ENCODE measurements around the gene PTPRD. TPM values are rescaled to one million over a fixed set of nuclear protein-coding genes. Genes with fewer than 3 reads are reported as not detected.

Gene PTPRD
- total and polyA plus RNA-seq, 9 of the 15 experiments (the other 6 are each of a cell fraction or from before 2014, with no cell fraction given) = 0.11 TPM; not detected in 8

DNA sequence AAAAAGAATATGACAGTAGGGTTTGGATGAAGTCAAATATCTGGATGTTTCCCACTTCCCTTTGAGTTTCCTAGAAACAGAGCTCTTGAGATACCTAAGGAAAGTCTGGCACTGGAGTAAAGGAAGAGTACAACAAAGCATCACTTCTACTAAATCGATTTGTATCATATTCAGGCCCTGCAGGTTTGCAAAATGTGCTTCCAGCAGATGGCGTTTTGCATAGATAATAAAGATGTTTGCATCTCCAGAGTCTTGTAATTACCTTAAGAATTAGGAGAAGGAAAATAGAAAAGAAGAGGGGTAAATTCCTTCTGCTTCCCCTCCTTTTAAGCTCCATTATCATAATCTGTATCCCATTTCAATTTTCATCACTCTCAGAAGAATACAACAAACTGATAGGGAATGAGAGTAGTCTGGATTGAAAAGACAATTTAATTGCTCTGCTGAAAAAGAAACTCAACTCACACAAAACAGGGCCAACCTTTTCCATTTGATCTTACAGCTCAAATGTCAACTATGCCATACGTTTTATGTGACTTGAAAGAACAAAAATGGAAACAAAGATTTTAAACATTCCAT, 380.4 kb downstream of the PTPRD start (continued):
- TF ChIP-seq CBX8 (IDR thresholded peaks at IDR 0.05; ENCODE audit: borderline replicate concordance, extremely low read depth, low read depth, low read length, poor library complexity, severe bottlenecking) (no peak), FOXA3 (CRISPR knock-in tag; conservative IDR thresholded peaks at IDR 0.05 in 1 of 2, IDR thresholded peaks at IDR 0.05 in 1 of 2) (no peak), SMARCE1 (IDR thresholded peaks at IDR 0.05) (no peak), KAT2B (IDR thresholded peaks at IDR 0.05; ENCODE audit: low read depth, low read length) (no peak), ZNF121 (CRISPR knock-in tag; conservative IDR thresholded peaks at IDR 0.05) (no peak), NFATC3 (IDR thresholded peaks at IDR 0.05) (no peak), SETDB1 (IDR thresholded peaks at IDR 0.05; ENCODE audit: low read length) (no peak)

DNA sequence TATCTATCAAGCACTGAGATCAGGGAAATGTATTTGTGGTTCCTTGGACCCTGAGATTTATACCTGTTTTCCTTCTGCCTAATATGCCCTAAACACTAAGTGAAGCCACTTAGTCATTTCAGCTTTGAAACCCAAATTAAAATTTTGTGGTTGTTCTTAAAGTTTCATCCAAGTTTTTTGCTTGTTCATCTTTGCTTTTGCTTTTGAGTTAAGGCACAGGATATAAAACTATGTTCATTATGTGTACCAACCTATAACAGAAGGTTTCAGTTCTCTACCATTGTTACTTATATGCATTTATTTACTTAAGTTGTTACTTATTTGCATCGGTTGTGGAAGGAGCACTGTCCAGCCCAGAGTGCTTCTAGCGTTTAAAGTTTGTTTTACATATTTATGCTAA, 382.3 kb downstream of the PTPRD start:
- CTCF ChIA-PET (ENCODE audit: low intra/inter-chr PET ratio) = no interaction called here
- no peaks in the 10 kb centered on the region for H3K4me1 ChIP-seq (replicated peaks in 1 of 2; ENCODE audit: control insufficient read depth in 2 of 2, insufficient read depth in 2 of 2, low read length in 2 of 2)
- no peak for FAIRE-seq
- H3K9ac ChIP-seq (ENCODE audit: insufficient read depth in 1 of 2, low read depth in 2 of 2, low read length in 2 of 2) = no peak overlapping the region
- no peak overlapping the region for H3K4me3 ChIP-seq
- no peak overlapping the region for H3K27ac ChIP-seq (ENCODE audit: extremely low read depth, low read depth, low read length)
- H3K4me2 ChIP-seq (ENCODE audit: insufficient read depth, low read length) = no peak overlapping the region
- no peaks in the 10 kb centered on the region for H3K9me1 ChIP-seq (ENCODE audit: control insufficient read depth, insufficient read depth, low read length)
- H2AFZ ChIP-seq (ENCODE audit: low read depth, low read length) = no peak overlapping the region
- WGBS (ENCODE audit: insufficient coverage, low coverage, missing lambda C conversion rate) = 0% methylated on average over 2 of the region's 2 CpGs
- intact Hi-C loops (cut with micrococcal nuclease) = no loop called here
- in situ Hi-C loops (cut with MboI) = no loop called here
- BruUV-seq (replicated peaks) = no TSS peak
- H3K79me2 ChIP-seq (ENCODE audit: control insufficient read depth, insufficient read depth, low read length) = no peaks in the 10 kb centered on the region
- DNase-seq (ENCODE audit: extremely low read depth in 1 of 4, low spot score in 3 of 4) = no peak
- H3K27me3 ChIP-seq (ENCODE audit: control insufficient read depth in 2 of 2, insufficient read depth in 2 of 2, low read length in 2 of 2) = no peaks in the 10 kb centered on the region
- POLR2A ChIA-PET = no interaction called here
- no peaks in the 10 kb centered on the region for H4K20me1 ChIP-seq (replicated peaks; ENCODE audit: control insufficient read depth, insufficient read depth, low read length)
- no peaks in the 10 kb centered on the region for H3K9me3 ChIP-seq (replicated peaks; ENCODE audit: control insufficient read depth, insufficient read depth, low read depth, low read length)
- TF ChIP-seq, protein P1, sequence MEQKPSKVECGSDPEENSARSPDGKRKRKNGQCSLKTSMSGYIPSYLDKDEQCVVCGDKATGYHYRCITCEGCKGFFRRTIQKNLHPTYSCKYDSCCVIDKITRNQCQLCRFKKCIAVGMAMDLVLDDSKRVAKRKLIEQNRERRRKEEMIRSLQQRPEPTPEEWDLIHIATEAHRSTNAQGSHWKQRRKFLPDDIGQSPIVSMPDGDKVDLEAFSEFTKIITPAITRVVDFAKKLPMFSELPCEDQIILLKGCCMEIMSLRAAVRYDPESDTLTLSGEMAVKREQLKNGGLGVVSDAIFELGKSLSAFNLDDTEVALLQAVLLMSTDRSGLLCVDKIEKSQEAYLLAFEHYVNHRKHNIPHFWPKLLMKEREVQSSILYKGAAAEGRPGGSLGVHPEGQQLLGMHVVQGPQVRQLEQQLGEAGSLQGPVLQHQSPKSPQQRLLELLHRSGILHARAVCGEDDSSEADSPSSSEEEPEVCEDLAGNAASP (IDR thresholded peaks at IDR 0.05) = no peak
- no peak for TF ChIP-seq SMC3 (conservative IDR thresholded peaks at IDR 0.05; ENCODE audit: insufficient read depth, low read depth, low read length)
- TF ChIP-seq U2AF1 (optimal IDR thresholded peaks at IDR 0.05; ENCODE audit: low read depth, low read length) = no peak
- TF ChIP-seq KHSRP (IDR thresholded peaks at IDR 0.05) = no peak
- TF ChIP-seq FOXA3 (CRISPR knock-in tag; conservative IDR thresholded peaks at IDR 0.05 in 1 of 2, IDR thresholded peaks at IDR 0.05 in 1 of 2) = no peak
- no peak for TF ChIP-seq NUFIP1 (IDR thresholded peaks at IDR 0.05; ENCODE audit: partially characterized antibody)
- no peak for TF ChIP-seq PYGO2 (tag; IDR thresholded peaks at IDR 0.05)
- TF ChIP-seq FOXK2 (conservative IDR thresholded peaks at IDR 0.05 in 1 of 2, IDR thresholded peaks at IDR 0.05 in 1 of 2; ENCODE audit: low read depth in 2 of 2) = no peak
- TF ChIP-seq PML (IDR thresholded peaks at IDR 0.05; ENCODE audit: low read length) = no peak
- TF ChIP-seq, protein P2, sequence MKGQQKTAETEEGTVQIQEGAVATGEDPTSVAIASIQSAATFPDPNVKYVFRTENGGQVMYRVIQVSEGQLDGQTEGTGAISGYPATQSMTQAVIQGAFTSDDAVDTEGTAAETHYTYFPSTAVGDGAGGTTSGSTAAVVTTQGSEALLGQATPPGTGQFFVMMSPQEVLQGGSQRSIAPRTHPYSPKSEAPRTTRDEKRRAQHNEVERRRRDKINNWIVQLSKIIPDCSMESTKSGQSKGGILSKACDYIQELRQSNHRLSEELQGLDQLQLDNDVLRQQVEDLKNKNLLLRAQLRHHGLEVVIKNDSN (CRISPR knock-in tag; IDR thresholded peaks at IDR 0.05) = no peak
- no peak for TF ChIP-seq SRSF3 (IDR thresholded peaks at IDR 0.05; ENCODE audit: insufficient read depth, low read length)
- TF ChIP-seq, protein P3, sequence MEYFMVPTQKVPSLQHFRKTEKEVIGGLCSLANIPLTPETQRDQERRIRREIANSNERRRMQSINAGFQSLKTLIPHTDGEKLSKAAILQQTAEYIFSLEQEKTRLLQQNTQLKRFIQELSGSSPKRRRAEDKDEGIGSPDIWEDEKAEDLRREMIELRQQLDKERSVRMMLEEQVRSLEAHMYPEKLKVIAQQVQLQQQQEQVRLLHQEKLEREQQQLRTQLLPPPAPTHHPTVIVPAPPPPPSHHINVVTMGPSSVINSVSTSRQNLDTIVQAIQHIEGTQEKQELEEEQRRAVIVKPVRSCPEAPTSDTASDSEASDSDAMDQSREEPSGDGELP (CRISPR knock-in tag; IDR thresholded peaks at IDR 0.05; ENCODE audit: borderline replicate concordance) = no peak
- ATAC-seq = no peak
- no peaks in the 10 kb centered on the region for H3K36me3 ChIP-seq (ENCODE audit: control insufficient read depth, insufficient read depth, low read length)
